OCI-LY1 (cell line): Measurements from ENCODE around the gene TUBE1.
A peak's percentile ranks its signal among the peaks of the same experiment; 100 is the strongest.

ENCODE experiments used
- H2AFZ ChIP-seq: fragments of 200-600 bp; sonication (generic), shearing (Covaris generic); 2 replicates; pipeline ENCODE4 v1.6.0; 2014; ENCODE audit warnings: antibody characterized with exemption, mild to moderate bottlenecking, low read length
- H3F3A ChIP-seq: fragments of 200-600 bp; sonication (generic), shearing (Covaris generic); 2 replicates; pipeline ENCODE4 v1.6.0; 2014; ENCODE audit warnings: mild to moderate bottlenecking, antibody characterized with exemption, low read length, moderate library complexity; ENCODE audit not compliant: insufficient read depth
- H3K27ac ChIP-seq: fragments of 200-600 bp; sonication (generic); 2 replicates; pipeline ENCODE4 v1.5.1; 2014; ENCODE audit warnings: low read length, mixed run types, mild to moderate bottlenecking, low read depth; ENCODE audit not compliant: poor library complexity, severe bottlenecking
- H3K27me3 ChIP-seq: fragments of 200-600 bp; sonication (generic); 2 replicates; pipeline ENCODE4 v1.6.0; 2014; ENCODE audit warnings: antibody characterized with exemption, mild to moderate bottlenecking, low read length, moderate library complexity; ENCODE audit not compliant: insufficient read depth
- H3K36me3 ChIP-seq: fragments of 200-600 bp; sonication (generic); 2 replicates; pipeline ENCODE4 v1.6.1; 2014; ENCODE audit warnings: mild to moderate bottlenecking, antibody characterized with exemption, low read length, moderate library complexity, mixed read lengths; ENCODE audit not compliant: insufficient read depth
- H3K4me1 ChIP-seq: fragments of 200-600 bp; sonication (generic); 2 replicates; pipeline ENCODE4 v1.5.1; 2014; ENCODE audit warnings: mild to moderate bottlenecking, low read length, moderate library complexity; ENCODE audit not compliant: insufficient read depth, severe bottlenecking
- H3K4me2 ChIP-seq: fragments of 200-600 bp; sonication (generic), shearing (Covaris generic); 2 replicates; pipeline ENCODE4 v1.6.1; 2014; ENCODE audit warnings: low read length
- H3K4me3 ChIP-seq: fragments of 200-600 bp; sonication (generic); 2 replicates; pipeline ENCODE4 v1.5.1; 2014; ENCODE audit warnings: low read length, low read depth, mild to moderate bottlenecking, mixed read lengths; ENCODE audit not compliant: poor library complexity, severe bottlenecking
- H3K79me2 ChIP-seq: fragments of 200-600 bp; shearing (Covaris generic); 2 replicates; pipeline ENCODE4 v1.6.1; 2016; ENCODE audit warnings: mixed run types, low read length, mixed read lengths; ENCODE audit not compliant: insufficient read depth
- H3K9ac ChIP-seq: fragments of 200-600 bp; sonication (generic), shearing (Covaris generic); 2 replicates; pipeline ENCODE4 v1.6.1; 2014; ENCODE audit warnings: mild to moderate bottlenecking, low read length, mixed read lengths
- H3K9me2 ChIP-seq: fragments of 200-600 bp; sonication (generic), shearing (Covaris generic); 2 replicates; pipeline ENCODE4 v1.6.1; 2014; ENCODE audit warnings: low read depth, mild to moderate bottlenecking, low read length, mixed read lengths
- H3K9me3 ChIP-seq: fragments of 200-600 bp; shearing (Covaris generic); 2 replicates; pipeline ENCODE4 v1.6.1; 2014; ENCODE audit warnings: low read length, mixed read lengths
- H4K20me1 ChIP-seq: fragments of 200-600 bp; sonication (generic), shearing (Covaris generic); 2 replicates; pipeline ENCODE4 v1.6.0; 2016; ENCODE audit warnings: mild to moderate bottlenecking, low read length; ENCODE audit not compliant: insufficient read depth
- EZH2 ChIP-seq: fragments of 200-600 bp; sonication (generic), shearing (Covaris generic); IDR thresholded peaks from 2 replicates; pipeline ENCODE4 v1.8.0; 2017; ENCODE audit warnings: borderline replicate concordance, mixed run types, mild to moderate bottlenecking, antibody characterized with exemption, low read length, moderate library complexity, mixed read lengths
- TF ChIP-seq, protein P1 (sequence below): fragments of 200-600 bp; sonication (generic), shearing (Covaris generic); IDR thresholded peaks from 2 replicates; pipeline ENCODE4 v1.5.1; 2017; ENCODE audit warnings: mild to moderate bottlenecking, antibody characterized with exemption, low read length, moderate library complexity, mixed read lengths

Gene TUBE1

DNA sequence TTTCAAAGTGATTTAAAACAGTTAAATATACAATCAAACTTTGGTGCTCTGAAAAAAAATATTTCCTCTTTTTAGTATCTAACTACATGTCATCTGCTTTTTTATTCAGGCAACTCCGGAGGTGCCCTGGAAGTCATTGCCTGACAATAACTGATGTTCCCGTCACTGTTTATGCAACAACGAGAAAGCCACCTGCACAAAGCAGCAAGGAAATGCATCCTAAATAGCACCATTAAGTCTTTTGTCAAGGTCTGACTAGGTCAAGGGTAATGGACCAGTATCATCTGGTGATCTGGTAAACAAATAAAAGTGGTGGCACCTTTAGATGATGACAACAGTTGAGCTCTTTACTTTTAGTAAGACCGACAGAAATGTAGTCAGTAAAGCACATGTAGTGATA is 13.3 kb upstream of the TUBE1 start:
- TF ChIP-seq, protein P1, sequence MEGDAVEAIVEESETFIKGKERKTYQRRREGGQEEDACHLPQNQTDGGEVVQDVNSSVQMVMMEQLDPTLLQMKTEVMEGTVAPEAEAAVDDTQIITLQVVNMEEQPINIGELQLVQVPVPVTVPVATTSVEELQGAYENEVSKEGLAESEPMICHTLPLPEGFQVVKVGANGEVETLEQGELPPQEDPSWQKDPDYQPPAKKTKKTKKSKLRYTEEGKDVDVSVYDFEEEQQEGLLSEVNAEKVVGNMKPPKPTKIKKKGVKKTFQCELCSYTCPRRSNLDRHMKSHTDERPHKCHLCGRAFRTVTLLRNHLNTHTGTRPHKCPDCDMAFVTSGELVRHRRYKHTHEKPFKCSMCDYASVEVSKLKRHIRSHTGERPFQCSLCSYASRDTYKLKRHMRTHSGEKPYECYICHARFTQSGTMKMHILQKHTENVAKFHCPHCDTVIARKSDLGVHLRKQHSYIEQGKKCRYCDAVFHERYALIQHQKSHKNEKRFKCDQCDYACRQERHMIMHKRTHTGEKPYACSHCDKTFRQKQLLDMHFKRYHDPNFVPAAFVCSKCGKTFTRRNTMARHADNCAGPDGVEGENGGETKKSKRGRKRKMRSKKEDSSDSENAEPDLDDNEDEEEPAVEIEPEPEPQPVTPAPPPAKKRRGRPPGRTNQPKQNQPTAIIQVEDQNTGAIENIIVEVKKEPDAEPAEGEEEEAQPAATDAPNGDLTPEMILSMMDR: no peak
- TF ChIP-seq EZH2: no peak
- Histone ChIP-seq H3K9ac (no peak overlapping the region), H3K9me2 (no peaks in the 10 kb centered on the region), H2AFZ (no peak overlapping the region), H3K79me2 (no peaks in the 10 kb centered on the region), H3K27me3 (no peaks in the 10 kb centered on the region), H3F3A (no peaks in the 10 kb centered on the region), H4K20me1 (no peaks in the 10 kb centered on the region), H3K36me3 (no peaks in the 10 kb centered on the region), H3K4me1 (no peaks in the 10 kb centered on the region), H3K4me3 (no peak overlapping the region), H3K9me3 (no peaks in the 10 kb centered on the region), H3K27ac (no peak overlapping the region), H3K4me2 (no peak overlapping the region)

DNA sequence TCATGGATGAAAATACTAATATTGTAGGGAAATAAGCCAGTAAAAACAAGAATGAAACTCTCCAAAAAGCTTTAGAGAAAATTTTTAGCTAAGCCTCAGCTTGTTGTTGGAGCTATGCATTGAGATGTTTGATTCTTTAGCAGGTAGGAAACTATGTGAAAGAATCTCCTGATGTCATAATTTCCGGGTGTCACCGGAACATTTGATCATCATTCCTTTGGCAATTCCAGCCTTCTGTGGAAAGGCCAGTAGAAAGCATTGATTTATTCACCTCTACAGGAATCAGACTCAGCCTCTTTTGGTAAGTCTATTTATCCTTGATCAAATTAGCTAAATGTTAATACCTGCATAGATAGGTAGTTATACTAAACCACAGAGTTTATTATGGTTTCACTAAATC is 9.6 kb upstream of the TUBE1 start:
- Histone ChIP-seq H3K36me3 (no peaks in the 10 kb centered on the region), H3K27me3 (no peaks in the 10 kb centered on the region), H3K9ac (no peak overlapping the region), H3K9me2 (no peaks in the 10 kb centered on the region), H3K4me3 (no peak overlapping the region), H3K4me2 (no peak overlapping the region), H3K79me2 (no peaks in the 10 kb centered on the region), H4K20me1 (no peaks in the 10 kb centered on the region), H2AFZ (no peak overlapping the region), H3K4me1 (no peaks in the 10 kb centered on the region), H3K9me3 (no peaks in the 10 kb centered on the region), H3F3A (no peaks in the 10 kb centered on the region), H3K27ac (no peak overlapping the region)
- TF ChIP-seq EZH2: no peak
- TF ChIP-seq, protein P1: no peak

DNA sequence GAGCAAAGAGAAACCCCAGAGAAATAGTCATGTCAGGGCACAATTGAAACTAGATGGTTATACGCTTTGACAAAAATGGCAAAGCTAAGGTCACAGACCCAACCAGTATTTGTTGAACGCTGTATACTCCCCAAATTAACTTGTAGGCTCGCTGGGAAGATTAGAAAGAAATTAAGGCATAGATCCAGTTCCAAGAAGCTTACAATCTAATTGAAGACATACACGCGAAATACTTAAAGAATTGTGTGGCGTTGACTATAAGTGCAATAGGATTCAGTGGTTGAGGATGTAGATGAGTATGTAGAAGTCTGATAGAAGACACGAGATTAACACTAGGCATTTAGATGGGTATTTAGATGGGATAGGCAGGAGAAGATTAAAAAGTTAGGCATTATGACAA is 634 bp upstream of the TUBE1 start:
- no peak overlapping the region for H3K27ac ChIP-seq
- H3F3A ChIP-seq: no peaks in the 10 kb centered on the region
- no peaks in the 10 kb centered on the region for H3K9me3 ChIP-seq
- no peaks in the 10 kb centered on the region for H4K20me1 ChIP-seq
- H3K4me2 ChIP-seq: peak overlapping the region; percentile 88
- H3K9me2 ChIP-seq: no peaks in the 10 kb centered on the region
- H3K27me3 ChIP-seq: no peaks in the 10 kb centered on the region
- peak overlapping the region; percentile 80 for H3K4me3 ChIP-seq
- no peak for TF ChIP-seq EZH2
- TF ChIP-seq, protein P1: no peak
- H3K36me3 ChIP-seq: no peaks in the 10 kb centered on the region
- peaks cover 16% of the 10 kb centered on the region for H3K4me1 ChIP-seq
- H3K79me2 ChIP-seq: no peaks in the 10 kb centered on the region
- peak overlapping the region; percentile 71 for H3K9ac ChIP-seq
- H2AFZ ChIP-seq: peak overlapping the region; percentile 98
